ENCODE data around the gene NEURL1B.
"Not testable (repeated sequence)": the region's sequence is repeated elsewhere in the genome, so short reads cannot be mapped to it uniquely, and the experiment has no call there.

The NEURL1B gene

GRCh38 chr5:172657524-172658233, 16.6 kb downstream of the NEURL1B start:
- not testable (repeated sequence) for DNase-seq (ENCODE audit: low read depth in 2 of 2)

- DNase-seq (ENCODE audit: low read depth in 2 of 2): no peak
These were observed 17.3 kb downstream of the NEURL1B start for GRCh38 chr5:172658391-172658790.

DNA sequence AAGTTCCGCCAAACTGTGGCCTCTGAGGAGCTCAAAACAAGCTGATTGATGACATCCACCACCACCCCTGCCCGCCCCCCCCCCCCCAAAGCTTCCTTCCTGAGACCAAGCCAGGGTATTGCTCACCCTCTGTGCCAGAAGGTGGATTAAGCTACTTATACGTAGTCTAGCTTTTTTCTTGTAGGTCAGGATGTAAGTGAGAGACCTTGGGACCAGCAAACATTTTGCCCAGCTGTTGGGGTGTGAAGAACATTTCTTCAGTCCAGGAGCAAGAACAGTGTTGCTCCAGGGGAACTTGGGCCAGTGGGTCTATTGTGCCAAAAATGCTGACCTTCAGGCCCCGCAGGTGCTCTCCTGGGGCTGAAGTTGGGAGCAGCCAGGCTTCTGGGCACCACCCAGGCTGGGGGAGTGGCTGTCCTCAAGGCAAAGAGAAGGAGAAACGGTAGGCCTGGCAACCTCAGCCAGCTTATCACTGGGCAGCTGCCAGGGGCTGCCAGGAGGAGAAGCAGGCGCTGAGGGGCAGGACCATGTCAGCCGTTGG, 18.0 kb downstream of the NEURL1B start:
- DNase-seq (ENCODE audit: low read depth in 2 of 2): no peak

- DNase-seq (ENCODE audit: low read depth in 2 of 2): no peak
These were observed 18.5 kb downstream of the NEURL1B start for GRCh38 chr5:172659570-172659908.

GRCh38 chr5:172659909-172660628, 19.0 kb downstream of the NEURL1B start:
- no peak for DNase-seq (ENCODE audit: low read depth in 2 of 2)

- no peak for DNase-seq (ENCODE audit: low read depth in 2 of 2)
These were observed 19.9 kb downstream of the NEURL1B start for GRCh38 chr5:172660974-172661373.

DNA sequence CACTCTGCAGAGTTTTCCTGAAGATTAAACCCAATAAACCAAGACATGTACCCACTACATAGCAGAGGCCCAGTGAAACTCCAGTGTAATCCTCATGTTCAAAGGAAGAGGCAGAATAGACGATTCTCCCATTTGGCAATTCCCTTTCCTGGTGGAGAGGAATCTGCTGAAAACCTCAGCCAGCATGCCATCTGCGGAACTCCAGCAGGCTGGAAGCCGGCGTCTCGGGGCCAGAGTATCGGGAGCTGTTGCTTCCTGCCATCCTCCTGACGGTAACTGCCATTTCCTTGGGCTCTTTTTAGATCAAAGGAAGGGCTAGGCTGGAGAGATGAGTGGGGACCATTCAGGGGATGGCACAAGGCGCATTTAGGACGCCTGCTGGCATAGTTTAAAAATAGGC, 20.5 kb downstream of the NEURL1B start:
- no peak for DNase-seq (ENCODE audit: low read depth in 2 of 2)

- DNase-seq (ENCODE audit: low read depth in 2 of 2): no peak
These were observed 21.5 kb downstream of the NEURL1B start for GRCh38 chr5:172662596-172662995.

GRCh38 chr5:172664018-172664417, 23.0 kb downstream of the NEURL1B start:
- no peak for DNase-seq (ENCODE audit: low read depth in 2 of 2)

- DNase-seq (ENCODE audit: low read depth in 2 of 2): no peak
These were observed 23.8 kb downstream of the NEURL1B start for GRCh38 chr5:172664681-172665541.

DNA sequence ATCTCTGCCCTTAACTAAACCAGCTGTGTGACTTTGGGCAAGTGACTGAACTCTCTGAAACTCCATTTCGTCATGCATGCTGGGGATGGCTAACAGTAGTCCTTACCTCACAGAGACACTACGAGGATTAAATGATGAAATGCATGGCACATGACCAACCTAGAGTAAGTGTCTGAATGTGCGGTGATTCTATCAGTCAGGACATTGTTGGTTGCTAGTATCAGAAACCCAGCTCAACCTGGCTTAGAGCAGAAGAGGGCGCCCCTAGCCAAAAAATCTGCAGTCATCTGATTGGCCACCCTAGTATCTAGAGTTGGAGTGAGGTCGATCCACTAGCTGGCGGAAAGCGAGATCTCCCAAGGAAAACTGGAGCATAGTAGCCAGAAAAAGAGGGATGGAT, 25.2 kb downstream of the NEURL1B start:
- DNase-seq (ENCODE audit: low read depth in 2 of 2): no peak

DNA sequence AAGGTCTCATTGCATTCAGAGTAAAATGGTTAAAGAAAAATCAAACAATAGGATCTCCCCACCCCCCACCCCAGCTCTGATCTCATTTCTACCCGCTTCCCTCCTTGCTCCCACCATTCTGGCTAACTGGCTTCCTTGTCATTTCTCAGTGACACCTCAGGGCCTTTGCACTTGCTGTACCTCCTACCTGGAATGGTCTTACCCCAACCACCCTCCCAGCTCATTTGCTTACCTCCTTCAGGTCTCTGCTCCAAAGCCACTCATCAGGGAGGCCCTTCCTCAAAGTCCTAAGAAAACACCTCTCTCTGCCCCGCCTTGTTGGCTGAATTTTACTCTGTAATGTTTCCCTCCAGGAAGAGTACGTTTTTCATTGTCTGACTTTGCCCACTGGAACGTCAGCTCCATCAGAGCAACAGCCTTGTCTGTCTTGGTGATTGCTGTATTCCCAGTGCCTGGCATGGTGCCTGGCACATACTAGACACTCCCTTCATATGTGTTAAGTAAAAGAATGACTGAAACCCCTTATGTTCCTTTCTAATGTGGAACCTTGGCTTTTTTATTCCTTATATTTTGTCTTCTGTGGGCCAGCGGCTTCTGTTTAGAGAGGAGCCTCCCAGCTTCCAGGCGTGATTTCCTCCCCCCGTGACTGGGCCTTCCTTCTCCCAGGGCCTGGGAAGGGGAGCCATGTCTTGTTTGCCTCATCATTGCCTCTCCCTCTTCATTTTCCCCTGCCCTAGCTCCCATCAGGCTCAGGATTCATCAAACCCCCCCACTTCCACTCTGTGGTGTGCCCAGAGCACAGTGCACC, 26.9 kb downstream of the NEURL1B start:
- DNase-seq (ENCODE audit: low read depth in 2 of 2): no peak

DNA sequence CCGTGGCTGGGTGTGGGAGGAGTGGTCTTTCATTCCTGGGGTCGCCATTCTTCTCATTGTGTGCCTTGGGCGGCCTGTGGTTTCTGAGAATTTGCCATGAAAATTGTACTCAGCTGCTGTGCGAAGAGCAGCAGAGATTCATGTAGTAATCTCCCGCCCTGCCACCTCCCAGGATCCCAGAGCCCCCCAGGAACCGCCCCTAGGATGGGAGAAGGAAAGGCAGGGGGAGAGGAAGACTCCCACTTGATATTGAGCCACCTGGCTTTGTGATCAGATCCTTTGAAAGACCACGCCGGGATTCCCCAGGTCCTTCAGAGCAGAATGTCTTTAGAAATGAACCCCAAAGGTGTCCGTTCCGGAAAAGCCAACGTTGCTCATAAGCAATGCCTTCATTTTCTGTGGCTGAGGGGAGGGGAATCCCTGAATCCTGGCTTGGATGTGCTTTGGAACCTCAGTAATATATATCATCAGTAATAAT, 27.6 kb downstream of the NEURL1B start:
- DNase-seq (ENCODE audit: low read depth in 2 of 2): no peak

- no peak for DNase-seq (ENCODE audit: low read depth in 2 of 2)
These were observed 28.4 kb downstream of the NEURL1B start for GRCh38 chr5:172669386-172670004.

GRCh38 chr5:172670005-172670402, 28.9 kb downstream of the NEURL1B start:
- no peak for DNase-seq (ENCODE audit: low read depth in 2 of 2)

DNA sequence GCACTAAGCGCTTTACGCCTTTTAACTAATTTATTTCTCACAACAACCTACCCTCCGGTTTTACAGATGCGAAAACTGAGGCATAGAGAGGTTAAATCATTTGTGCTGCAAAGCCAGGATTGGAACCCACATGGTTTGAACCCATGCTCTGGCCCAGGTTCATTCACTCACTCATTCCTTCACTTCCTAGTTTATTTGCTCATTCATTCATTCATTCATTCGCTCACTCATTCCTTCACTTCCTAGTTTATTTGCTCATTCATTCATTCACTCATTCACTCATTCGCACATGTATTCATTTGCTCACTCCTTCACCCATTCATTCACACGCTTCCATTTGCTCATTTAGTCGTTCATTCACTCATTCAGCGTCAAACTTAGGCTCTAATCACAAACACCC, 29.4 kb downstream of the NEURL1B start:
- DNase-seq (ENCODE audit: low read depth in 2 of 2): no peak

DNA sequence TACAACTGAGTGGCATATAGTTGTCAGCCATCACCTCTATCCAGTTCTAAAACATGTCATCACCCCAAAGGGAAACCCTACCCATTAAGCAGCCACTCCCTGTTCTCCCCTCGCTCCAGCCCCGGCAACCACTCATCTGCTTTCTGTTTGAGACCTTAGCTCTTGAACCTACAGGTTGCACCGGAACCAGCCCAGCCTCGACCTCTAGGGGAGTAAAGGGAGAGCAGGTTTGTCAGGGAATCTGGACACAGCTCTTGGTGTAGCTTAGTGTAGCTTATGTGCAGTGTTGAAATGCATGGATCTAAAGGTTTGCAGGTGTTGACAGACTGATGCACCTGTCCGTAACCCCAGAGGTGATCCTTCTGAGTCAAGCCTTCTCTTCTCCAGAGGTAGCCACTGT, 30.0 kb downstream of the NEURL1B start:
- DNase-seq (ENCODE audit: low read depth in 2 of 2): no peak

- DNase-seq (ENCODE audit: low read depth in 2 of 2): no peak
These were observed 31.6 kb downstream of the NEURL1B start for GRCh38 chr5:172672681-172673080.

DNA sequence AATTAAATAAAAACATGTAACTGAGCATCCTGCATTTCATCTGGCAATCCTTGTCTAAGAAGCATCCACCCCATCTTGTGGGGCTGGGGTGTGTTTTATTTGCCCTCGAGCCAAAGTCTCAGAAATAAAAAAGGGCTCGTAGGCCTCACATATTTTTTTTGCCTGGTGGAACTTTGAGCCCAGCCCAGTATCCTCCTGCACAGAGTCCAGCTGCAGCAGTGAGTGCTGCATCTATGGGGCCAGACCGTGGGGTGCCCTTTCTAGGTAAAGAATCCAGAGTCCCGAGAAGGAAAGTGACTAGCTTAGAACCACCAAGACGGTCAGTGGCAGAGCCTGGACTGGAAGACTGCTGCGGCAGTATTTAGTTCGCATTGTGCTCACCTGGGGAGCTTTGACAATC, 33.1 kb downstream of the NEURL1B start:
- no peak for DNase-seq (ENCODE audit: low read depth in 2 of 2)

DNA sequence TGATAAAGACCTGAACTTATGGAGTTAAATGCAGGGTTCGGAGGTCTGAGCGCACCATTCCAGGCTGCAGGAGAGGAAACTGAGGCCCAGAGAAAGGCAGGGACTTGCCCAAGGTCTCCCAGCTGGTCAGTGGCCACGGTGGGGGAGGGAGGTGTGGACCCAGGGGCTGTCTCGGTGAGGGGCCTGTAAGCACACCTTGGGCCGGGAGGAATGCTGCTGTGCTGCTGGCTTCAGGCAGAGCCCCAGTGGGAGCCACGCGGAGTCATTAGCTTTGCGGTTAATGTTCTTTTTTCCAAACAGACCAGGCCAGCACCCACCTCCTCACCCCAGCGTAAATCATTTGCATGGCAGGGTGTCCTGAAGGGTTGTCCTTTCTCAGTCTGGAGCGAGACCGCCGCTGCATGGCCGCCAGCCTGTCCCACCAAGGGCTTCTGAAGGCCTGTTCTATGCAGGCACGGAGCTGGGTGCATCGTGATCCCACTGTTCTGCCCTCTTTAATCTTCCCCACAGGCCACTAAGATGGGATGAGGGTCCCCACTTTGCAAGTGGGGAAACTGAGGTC, 35.9 kb downstream of the NEURL1B start:
- no peak for DNase-seq (ENCODE audit: low read depth in 2 of 2)

Measured in activated CD8-positive, alpha-beta memory T cell treated with anti-CD3 and anti-CD28 coated beads for 4 hours (primary cell).